CD4-positive, CD25-positive, alpha-beta regulatory T cell (primary cell): Measurements from ENCODE around the gene TMCC2. TPM values are rescaled to one million over a fixed set of nuclear protein-coding genes. Genes with fewer than 3 reads are reported as not detected.
A peak's percentile ranks its signal among the peaks of the same experiment; 100 is the strongest.

ENCODE experiments used
- ATAC-seq, 2 donors: fragments of 150-1000 bp; cut with Tn5 transposase; one replicate each; pipeline ENCODE4 v1.10.0; 2021; ENCODE audit warnings: low read depth in 2 of 2, moderate number of reproducible peaks in 2 of 2, moderate library complexity in 1 of 2
- DNase-seq, 3 donors: peaks; one replicate each; pipeline versions ENCODE4 v3.0.0 to v3.0.0-alpha.2; 2012 to 2022; ENCODE audit warnings: mixed read lengths in 1 of 3
- H3K27ac ChIP-seq: one replicate; pipeline ENCODE4 v1.7.0; 2013; ENCODE audit warnings: mild to moderate bottlenecking, low read length; ENCODE audit not compliant: insufficient read depth, poor library complexity, severe bottlenecking
- H3K27me3 ChIP-seq: one replicate; pipeline ENCODE4 v1.7.0; 2013; ENCODE audit warnings: low read length; ENCODE audit not compliant: control insufficient read depth, insufficient read depth
- H3K36me3 ChIP-seq: one replicate; pipeline ENCODE4 v1.7.0; 2013; ENCODE audit warnings: mild to moderate bottlenecking, low read length, moderate library complexity; ENCODE audit not compliant: control insufficient read depth, insufficient read depth
- H3K4me1 ChIP-seq: 2 replicates; pipeline ENCODE4 v1.7.0; 2013; ENCODE audit warnings: mild to moderate bottlenecking, low read length; ENCODE audit not compliant: insufficient read depth, control insufficient read depth, poor library complexity, severe bottlenecking
- H3K4me3 ChIP-seq: one replicate; pipeline ENCODE4 v1.7.0; 2013; ENCODE audit warnings: low read depth, mild to moderate bottlenecking, low read length, moderate library complexity
- H3K9me3 ChIP-seq, 2 experiments: 1 replicate in 1 of 2; 2 replicates in 1 of 2; pipeline ENCODE4 v1.7.0; 2013; ENCODE audit warnings: low read length in 2 of 2, mild to moderate bottlenecking in 1 of 2, moderate library complexity in 1 of 2; ENCODE audit not compliant: control insufficient read depth in 2 of 2
- H3K27ac Mint-ChIP-seq, 3 donors: one replicate each; pipeline ENCODE4 v1.8.0; 2020 to 2022; ENCODE audit warnings: mild to moderate bottlenecking in 3 of 3, mixed read lengths in 3 of 3, moderate library complexity in 2 of 3
- H3K27me3 Mint-ChIP-seq: one replicate; pipeline ENCODE4 v1.8.0; 2022; ENCODE audit warnings: mild to moderate bottlenecking, mixed read lengths
- H3K36me3 Mint-ChIP-seq: one replicate; pipeline ENCODE4 v1.8.0; 2020; ENCODE audit warnings: mixed read lengths
- H3K4me1 Mint-ChIP-seq, 4 donors: one replicate each; pipeline ENCODE4 v1.8.0; 2020 to 2022; ENCODE audit warnings: mixed read lengths in 4 of 4, mild to moderate bottlenecking in 1 of 4
- H3K4me3 Mint-ChIP-seq, 4 donors: one replicate each; pipeline ENCODE4 v1.8.0; 2020 to 2022; ENCODE audit warnings: mild to moderate bottlenecking in 4 of 4, mixed read lengths in 4 of 4, moderate library complexity in 3 of 4
- H3K9me3 Mint-ChIP-seq, 7 donors: one replicate each; pipeline ENCODE4 v1.8.0; 2020 to 2022; ENCODE audit warnings: mixed read lengths in 7 of 7, mild to moderate bottlenecking in 3 of 7, moderate library complexity in 2 of 7
- polyA plus RNA-seq, 4 donors: library from polyadenylated mRNA; unstranded; fragments of 300-500 nt; fragmentation: Illumina TruSeq; gene quantifications; one replicate each; pipeline ENCODE4 v1.2.3, GENCODE V29; 2021
- total RNA-seq: library from RNA; stranded (reverse); gene quantifications from one replicate; pipeline ENCODE4 v1.2.3, GENCODE V29; 2022

TMCC2 gene
- total and polyA plus RNA-seq, 5 donors from 2014 or later: 0.22 to 1.8 (median 0.31) TPM

DNA sequence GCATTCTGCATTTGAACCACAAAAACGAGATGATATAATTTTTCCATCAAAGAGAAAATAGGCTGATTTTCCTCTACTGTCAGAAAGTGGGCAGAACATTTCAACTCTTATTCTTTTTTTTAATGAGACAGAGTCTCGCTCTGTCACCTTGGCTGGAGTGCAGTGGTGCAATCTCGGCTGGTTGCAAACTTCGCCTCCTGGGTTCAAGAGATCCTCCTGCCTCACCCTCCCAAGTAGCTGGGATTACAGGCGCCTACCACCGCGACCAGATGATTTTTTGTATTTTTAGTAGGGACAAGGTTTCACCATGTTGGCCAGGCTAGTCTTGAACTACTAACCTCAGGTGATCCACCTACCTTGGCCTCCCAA, 27.8 kb upstream of the TMCC2 start:
- H3K27me3 ChIP-seq: no peaks in the 10 kb centered on the region
- no peaks in the 10 kb centered on the region for H3K9me3 ChIP-seq
- peaks cover 2% of the 10 kb centered on the region for H3K36me3 ChIP-seq
- no peak overlapping the region for H3K27ac ChIP-seq
- ATAC-seq: no peak
- Mint-ChIP-seq H3K27ac (peak overlapping the region in 2 of 3 donors; percentile 48 to 52), H3K27me3 (no peaks in the 10 kb centered on the region), H3K4me1 (peaks cover 35 to 54% (median 38%) of the 10 kb centered on the region in 4 donors), H3K36me3 (peaks cover 15% of the 10 kb centered on the region), H3K9me3 (peaks cover 0 to 4% (median 0%) of the 10 kb centered on the region in 7 donors), H3K4me3 (peak overlapping the region in 3 of 4 donors; percentile 7 to 67 (median 52))
- H3K4me3 ChIP-seq: peak overlapping the region; percentile 17
- H3K4me1 ChIP-seq: peaks cover 21% of the 10 kb centered on the region
- DNase-seq: no peak

DNA sequence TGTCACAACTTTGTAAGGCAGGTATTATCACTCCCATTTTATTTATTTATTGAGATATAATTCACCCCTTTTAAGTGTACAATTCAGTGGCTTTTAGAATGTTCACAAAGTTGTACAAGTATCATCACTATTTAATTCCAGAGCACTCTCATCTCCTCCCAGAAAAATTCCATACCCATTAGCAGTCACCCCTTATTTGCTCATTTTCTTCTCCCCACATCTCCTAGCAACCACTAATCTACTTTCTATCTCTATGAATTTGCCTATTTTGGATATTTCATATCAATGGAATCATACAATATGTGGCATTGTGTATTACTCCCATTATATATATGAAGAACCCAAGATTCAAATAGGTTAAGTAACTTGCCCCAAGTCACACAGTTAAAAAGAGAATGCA, 23.2 kb upstream of the TMCC2 start:
- H3K4me3 Mint-ChIP-seq: peak overlapping the region in 1 of 4 donors; percentile 1
- H3K27me3 Mint-ChIP-seq: no peaks in the 10 kb centered on the region
- H3K36me3 ChIP-seq: no peaks in the 10 kb centered on the region
- H3K4me1 Mint-ChIP-seq: peaks cover 18 to 69% (median 37%) of the 10 kb centered on the region in 4 donors
- H3K27me3 ChIP-seq: no peaks in the 10 kb centered on the region
- peaks cover 29% of the 10 kb centered on the region for H3K4me1 ChIP-seq
- no peak overlapping the region for H3K27ac ChIP-seq
- ATAC-seq: no peak
- no peak for DNase-seq
- no peak overlapping the region for H3K27ac Mint-ChIP-seq
- H3K4me3 ChIP-seq: no peak overlapping the region
- H3K9me3 Mint-ChIP-seq: no peaks in the 10 kb centered on the region
- no peaks in the 10 kb centered on the region for H3K9me3 ChIP-seq
- H3K36me3 Mint-ChIP-seq: no peaks in the 10 kb centered on the region

DNA sequence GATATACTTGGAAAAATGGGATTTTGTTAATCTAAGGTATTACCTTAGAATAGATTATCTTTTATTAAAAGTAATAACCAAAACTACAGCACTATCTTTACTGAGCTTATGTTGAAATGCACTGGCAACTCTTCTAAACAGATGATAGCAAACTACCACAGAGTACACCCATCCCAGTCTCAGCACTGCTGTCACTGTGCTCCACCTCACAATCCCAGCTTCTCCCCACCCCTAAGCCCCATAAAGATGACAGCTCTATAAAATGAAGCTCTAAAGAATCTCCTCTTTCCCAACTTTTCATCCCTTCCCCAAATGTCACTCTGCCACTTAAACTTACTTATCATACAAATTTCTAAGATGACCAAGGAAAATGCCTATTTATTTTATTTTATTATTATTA, 22.7 kb upstream of the TMCC2 start:
- Mint-ChIP-seq H3K4me3 (peak overlapping the region in 2 of 4 donors; percentile 1 to 29), H3K4me1 (peaks cover 14 to 68% (median 33%) of the 10 kb centered on the region in 4 donors), H3K27ac (peak overlapping the region in 2 of 3 donors; percentile 44 to 57), H3K9me3 (no peaks in the 10 kb centered on the region), H3K36me3 (no peaks in the 10 kb centered on the region), H3K27me3 (no peaks in the 10 kb centered on the region)
- H3K4me1 ChIP-seq: peaks cover 30% of the 10 kb centered on the region
- no peak overlapping the region for H3K4me3 ChIP-seq
- H3K27me3 ChIP-seq: no peaks in the 10 kb centered on the region
- DNase-seq (no peak), ATAC-seq (no peak)
- H3K27ac ChIP-seq: no peak overlapping the region
- no peaks in the 10 kb centered on the region for H3K9me3 ChIP-seq
- H3K36me3 ChIP-seq: no peaks in the 10 kb centered on the region

DNA sequence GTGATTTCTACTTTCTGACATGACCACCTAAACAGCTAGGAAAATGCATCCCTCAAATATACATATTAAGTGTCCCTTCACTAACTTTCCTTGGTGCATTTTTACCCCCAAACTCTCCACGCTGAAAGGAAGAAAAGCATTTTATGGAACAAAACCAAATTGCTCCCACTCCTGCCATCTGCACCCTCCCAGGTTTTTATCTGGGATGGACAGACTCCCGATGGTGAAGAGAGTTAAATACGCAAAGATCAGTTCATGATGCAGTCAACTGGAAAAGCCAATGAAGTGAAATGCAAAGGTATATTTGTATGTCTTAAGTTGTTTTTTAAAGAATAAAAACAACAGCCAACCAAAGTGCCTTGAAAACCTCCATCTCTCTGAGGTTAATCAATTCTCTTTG, 18.9 kb upstream of the TMCC2 start:
- peaks cover 36% of the 10 kb centered on the region for H3K4me1 ChIP-seq
- Mint-ChIP-seq H3K4me1 (peaks cover 16 to 62% (median 38%) of the 10 kb centered on the region in 4 donors), H3K27ac (no peak overlapping the region), H3K9me3 (peaks cover 0 to 1% (median 0%) of the 10 kb centered on the region in 7 donors), H3K36me3 (peaks cover 4% of the 10 kb centered on the region), H3K27me3 (peaks cover 7% of the 10 kb centered on the region), H3K4me3 (peak overlapping the region in 3 of 4 donors; percentile 39 to 93 (median 64))
- no peak overlapping the region for H3K27ac ChIP-seq
- no peaks in the 10 kb centered on the region for H3K36me3 ChIP-seq
- ATAC-seq (no peak), DNase-seq (no peak)
- no peaks in the 10 kb centered on the region for H3K9me3 ChIP-seq
- no peaks in the 10 kb centered on the region for H3K27me3 ChIP-seq
- H3K4me3 ChIP-seq: no peak overlapping the region

DNA sequence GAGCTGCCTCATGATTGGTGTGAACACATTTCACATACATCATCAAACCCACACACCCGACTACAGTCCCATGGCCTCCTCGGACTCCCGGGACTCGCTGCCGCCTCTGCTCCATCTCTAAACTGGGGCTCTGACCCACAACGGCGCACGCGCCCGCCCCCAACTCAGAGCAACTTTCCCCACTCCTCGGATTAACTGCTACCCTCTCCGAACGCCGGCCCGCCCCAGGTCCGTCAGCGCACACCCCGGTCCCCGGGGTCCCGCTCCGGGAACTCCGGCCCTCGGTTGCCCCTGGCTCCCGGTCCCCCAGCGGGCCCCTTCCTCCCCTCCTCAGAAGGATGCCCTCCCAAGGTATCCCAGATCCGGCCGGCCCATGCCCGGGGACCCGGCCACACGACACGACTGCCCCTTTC, 17.0 kb upstream of the TMCC2 start:
- H3K4me3 Mint-ChIP-seq: peak overlapping the region; percentile 93 to 99 (median 97)
- Histone ChIP-seq H3K9me3 (no peaks in the 10 kb centered on the region), H3K27me3 (no peaks in the 10 kb centered on the region), H3K4me3 (peak overlapping the region; percentile 89), H3K27ac (peak overlapping the region; percentile 78), H3K4me1 (peaks cover 25% of the 10 kb centered on the region), H3K36me3 (no peaks in the 10 kb centered on the region)
- ATAC-seq (peak in 1 of 2 donors; percentile 2), DNase-seq (no peak)
- H3K27ac Mint-ChIP-seq: peak overlapping the region; percentile 84 to 99 (median 98)
- peaks cover 4% of the 10 kb centered on the region for H3K36me3 Mint-ChIP-seq
- peaks cover 12% of the 10 kb centered on the region for H3K27me3 Mint-ChIP-seq
- H3K9me3 Mint-ChIP-seq: peaks cover 0 to 1% (median 0%) of the 10 kb centered on the region in 7 donors
- peaks cover 11 to 48% (median 24%) of the 10 kb centered on the region in 4 donors for H3K4me1 Mint-ChIP-seq

DNA sequence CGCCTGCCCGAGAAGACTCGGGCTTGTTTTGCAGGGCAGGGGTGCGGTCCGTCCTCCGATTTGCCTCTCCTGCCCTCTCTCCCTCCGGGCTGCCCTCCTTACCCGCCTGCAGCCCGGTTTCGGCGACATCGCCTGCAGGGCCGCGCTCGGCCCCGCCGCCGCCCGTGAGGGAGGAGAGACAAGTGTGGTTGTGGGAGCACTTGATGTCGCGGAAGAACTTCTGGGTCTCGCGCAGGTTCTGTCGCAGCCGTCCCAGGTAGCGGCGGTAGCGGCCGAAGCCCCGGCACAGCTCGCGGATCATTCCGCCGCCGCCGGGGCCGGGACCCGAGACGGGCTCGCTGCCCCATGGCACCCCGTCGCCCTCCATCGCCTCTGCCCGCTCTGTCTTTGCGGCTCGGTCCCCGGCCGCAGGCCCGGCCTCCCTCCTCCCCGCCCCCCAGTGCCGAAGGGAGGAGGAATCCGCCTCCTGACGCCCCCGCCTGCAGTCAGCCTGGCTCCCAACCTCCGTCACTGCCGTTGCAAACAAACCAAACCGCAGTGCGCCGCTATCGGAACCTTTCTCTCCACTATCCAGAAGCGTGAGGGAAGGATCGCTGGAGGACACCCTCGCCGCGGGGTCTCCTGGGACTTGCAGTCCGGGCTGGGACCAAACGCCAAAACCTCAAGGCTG, 16.4 kb upstream of the TMCC2 start, which contains the start of gene DSTYK:
TSS of gene DSTYK (minus strand) at position 534 of the 670 bp plus-strand sequence. CDS start at position 367, 167 bp downstream.
- Mint-ChIP-seq H3K9me3 (peaks cover 0 to 1% (median 0%) of the 10 kb centered on the region in 7 donors), H3K27ac (peak within 1 kb of the TSS; percentile 98 to 99 (median 99)), H3K4me3 (peak within 1 kb of the TSS; percentile 93 to 99 (median 97)), H3K4me1 (peaks cover 11 to 47% (median 24%) of the 10 kb centered on the region in 4 donors), H3K27me3 (peaks cover 12% of the 10 kb centered on the region), H3K36me3 (peaks cover 4% of the 10 kb centered on the region)
- Histone ChIP-seq H3K9me3 (no peaks in the 10 kb centered on the region), H3K4me1 (peaks cover 25% of the 10 kb centered on the region), H3K4me3 (peak within 1 kb of the TSS; percentile 89), H3K27me3 (no peaks in the 10 kb centered on the region), H3K36me3 (no peaks in the 10 kb centered on the region), H3K27ac (peak within 1 kb of the TSS; percentile 78)
- ATAC-seq (peak; percentile 90), DNase-seq (peak; percentile 81 to 96 (median 91))

DNA sequence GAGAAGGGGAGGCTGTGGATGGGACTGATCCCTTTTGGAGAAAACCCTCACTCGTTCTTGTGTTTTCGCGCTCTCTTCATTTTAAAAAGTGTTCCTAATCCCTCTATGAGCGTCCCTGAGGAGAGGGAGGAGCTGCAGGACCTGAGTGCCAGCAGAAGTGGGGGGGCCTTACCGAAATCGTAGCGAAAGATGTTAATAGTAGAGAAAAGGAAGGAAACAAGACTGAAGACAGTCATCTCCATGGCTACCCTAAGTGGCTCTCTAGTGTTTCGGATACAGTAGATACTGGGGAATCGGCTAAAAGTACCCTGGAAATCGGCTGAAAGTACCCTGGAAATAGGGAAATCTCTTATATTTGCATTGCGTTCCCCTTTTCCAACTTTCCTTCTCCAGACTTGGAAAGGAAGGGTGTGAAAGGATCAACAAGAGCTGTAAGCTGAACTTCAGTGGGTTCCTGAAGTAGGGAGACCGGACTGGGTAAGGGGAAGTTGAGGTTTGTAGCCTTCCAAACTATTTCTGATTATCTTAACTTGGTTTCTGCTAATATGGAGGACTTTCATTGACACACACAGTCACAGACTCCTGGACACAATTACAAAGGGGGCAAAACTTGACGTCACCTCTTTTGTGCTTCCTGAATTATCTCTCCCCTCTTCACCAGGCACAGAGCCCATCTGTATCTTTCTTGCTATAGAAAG, 15.8 kb upstream of the TMCC2 start:
- H3K9me3 Mint-ChIP-seq: peaks cover 0 to 1% (median 0%) of the 10 kb centered on the region in 7 donors
- H3K4me1 Mint-ChIP-seq: peaks cover 11 to 43% (median 21%) of the 10 kb centered on the region in 4 donors
- peak; percentile 17 to 22 for ATAC-seq
- H3K27ac Mint-ChIP-seq: peak overlapping the region; percentile 98 to 99 (median 99)
- H3K4me3 Mint-ChIP-seq: peak overlapping the region; percentile 93 to 99 (median 97)
- H3K36me3 ChIP-seq: no peaks in the 10 kb centered on the region
- peak overlapping the region; percentile 78 for H3K27ac ChIP-seq
- H3K9me3 ChIP-seq: no peaks in the 10 kb centered on the region
- no peak for DNase-seq
- H3K4me3 ChIP-seq: peak overlapping the region; percentile 79
- peaks cover 25% of the 10 kb centered on the region for H3K4me1 ChIP-seq
- peaks cover 13% of the 10 kb centered on the region for H3K27me3 Mint-ChIP-seq
- H3K36me3 Mint-ChIP-seq: peaks cover 4% of the 10 kb centered on the region
- H3K27me3 ChIP-seq: no peaks in the 10 kb centered on the region
